Measurements from ENCODE around the gene CLIP1.
"Not testable (repeated sequence)": the region's sequence is repeated elsewhere in the genome, so short reads cannot be mapped to it uniquely, and the experiment has no call there.

The CLIP1 gene

DNA sequence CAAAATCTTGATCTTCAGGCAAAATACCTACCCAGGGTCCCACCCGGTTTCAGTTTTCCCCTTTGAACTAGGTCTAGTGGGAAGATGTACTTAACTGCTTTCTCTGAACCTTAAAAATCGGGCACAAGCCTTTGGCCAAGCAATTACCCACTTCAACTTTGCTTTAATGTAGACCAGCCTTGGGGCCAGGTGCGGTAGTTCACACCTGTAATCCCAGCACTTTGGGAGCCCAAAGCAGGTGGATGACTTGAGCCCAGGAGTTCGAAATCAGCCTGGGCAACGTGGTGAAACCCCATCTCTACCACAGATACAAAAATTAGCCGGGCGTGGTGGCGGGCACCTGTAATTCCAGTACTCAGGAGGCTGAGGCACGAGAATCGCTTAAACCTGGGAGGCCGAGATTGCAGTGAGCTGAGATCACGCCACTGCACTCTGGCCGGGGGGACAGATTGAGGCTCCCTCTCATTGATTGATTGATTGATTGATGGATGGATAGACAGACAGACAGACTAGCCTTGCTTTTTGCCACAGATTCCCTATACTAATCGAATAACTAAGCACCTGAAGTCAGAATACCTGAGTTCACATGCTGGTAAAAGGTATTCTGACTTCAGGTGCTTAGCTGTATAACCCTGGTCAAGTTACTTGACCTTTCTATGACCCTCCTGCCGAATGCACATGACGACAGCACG lies 1.9 kb downstream of the CLIP1 start:
- Histone ChIP-seq H3K4me3 (ENCODE audit: low read depth in 1 of 2, low read length in 2 of 2) (peak overlapping the region; percentile 97; a peak in 2 of 4 replicates), H3K9ac (ENCODE audit: low read depth, low read length) (peak overlapping the region; percentile 90), H2AFZ (ENCODE audit: low read depth, low read length) (no peak overlapping the region), H3K27ac (ENCODE audit: low read length) (no peak overlapping the region), H3K36me3 (ENCODE audit: insufficient read depth, low read length) (peaks cover 3% of the 10 kb centered on the region), H3K9me3 (ENCODE audit: insufficient read depth, low read length, severe bottlenecking) (no peaks in the 10 kb centered on the region), H3K79me2 (ENCODE audit: insufficient read depth, low read length) (peaks cover 61% of the 10 kb centered on the region), H4K20me1 (ENCODE audit: insufficient read depth, low read length) (peaks cover 7% of the 10 kb centered on the region; the same call in 1 of the 2 replicates), H3K4me2 (ENCODE audit: insufficient read depth, low read length) (peak overlapping the region; percentile 82), H3K27me3 (ENCODE audit: insufficient read depth, low read length, poor library complexity) (no peaks in the 10 kb centered on the region), H3K4me1 (ENCODE audit: insufficient read depth, low read length) (peaks cover 27% of the 10 kb centered on the region)
- TF ChIP-seq, protein P1, sequence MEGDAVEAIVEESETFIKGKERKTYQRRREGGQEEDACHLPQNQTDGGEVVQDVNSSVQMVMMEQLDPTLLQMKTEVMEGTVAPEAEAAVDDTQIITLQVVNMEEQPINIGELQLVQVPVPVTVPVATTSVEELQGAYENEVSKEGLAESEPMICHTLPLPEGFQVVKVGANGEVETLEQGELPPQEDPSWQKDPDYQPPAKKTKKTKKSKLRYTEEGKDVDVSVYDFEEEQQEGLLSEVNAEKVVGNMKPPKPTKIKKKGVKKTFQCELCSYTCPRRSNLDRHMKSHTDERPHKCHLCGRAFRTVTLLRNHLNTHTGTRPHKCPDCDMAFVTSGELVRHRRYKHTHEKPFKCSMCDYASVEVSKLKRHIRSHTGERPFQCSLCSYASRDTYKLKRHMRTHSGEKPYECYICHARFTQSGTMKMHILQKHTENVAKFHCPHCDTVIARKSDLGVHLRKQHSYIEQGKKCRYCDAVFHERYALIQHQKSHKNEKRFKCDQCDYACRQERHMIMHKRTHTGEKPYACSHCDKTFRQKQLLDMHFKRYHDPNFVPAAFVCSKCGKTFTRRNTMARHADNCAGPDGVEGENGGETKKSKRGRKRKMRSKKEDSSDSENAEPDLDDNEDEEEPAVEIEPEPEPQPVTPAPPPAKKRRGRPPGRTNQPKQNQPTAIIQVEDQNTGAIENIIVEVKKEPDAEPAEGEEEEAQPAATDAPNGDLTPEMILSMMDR (IDR thresholded peaks at IDR 0.05; ENCODE audit: borderline replicate concordance, extremely low read depth, low read length, poor library complexity, severe bottlenecking), result no peak
- no peak for TF ChIP-seq EZH2 (IDR thresholded peaks at IDR 0.05; ENCODE audit: borderline replicate concordance, low read depth, low read length, severe bottlenecking)
- ATAC-seq (ENCODE audit: insufficient read depth, low read depth), result no peak
- no peak for DNase-seq

DNA sequence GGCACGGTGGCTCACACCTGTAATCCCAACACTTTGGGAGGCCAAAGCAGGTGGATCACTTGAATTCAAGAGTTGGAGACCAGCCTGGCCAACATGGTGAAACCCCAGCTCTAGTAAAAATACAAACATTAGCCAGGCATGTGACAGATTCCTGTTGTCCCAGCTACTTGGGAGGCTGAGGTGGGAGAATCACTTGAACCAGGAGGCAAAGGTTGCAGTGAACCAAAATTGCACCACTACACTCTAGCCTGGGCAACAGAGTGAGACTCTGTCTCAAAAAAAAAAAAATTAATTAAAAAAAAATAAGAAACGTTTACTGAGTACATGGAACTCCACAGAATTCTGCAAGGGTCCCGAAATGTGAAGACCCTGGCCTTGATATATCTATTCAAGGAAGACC lies 3.4 kb downstream of the CLIP1 start:
- not testable (repeated sequence) for H3K27ac ChIP-seq (ENCODE audit: low read length); H3K9me3 ChIP-seq (ENCODE audit: insufficient read depth, low read length, severe bottlenecking); DNase-seq; ATAC-seq (ENCODE audit: insufficient read depth, low read depth); H3K9ac ChIP-seq (ENCODE audit: low read depth, low read length); H3K4me3 ChIP-seq (ENCODE audit: low read depth in 1 of 2, low read length in 2 of 2); H4K20me1 ChIP-seq (ENCODE audit: insufficient read depth, low read length); H2AFZ ChIP-seq (ENCODE audit: low read depth, low read length); H3K36me3 ChIP-seq (ENCODE audit: insufficient read depth, low read length); H3K27me3 ChIP-seq (ENCODE audit: insufficient read depth, low read length, poor library complexity)
- H3K4me2 ChIP-seq (ENCODE audit: insufficient read depth, low read length), result peak overlapping the region; percentile 22; the same call in 1 of the 2 replicates
- peaks cover 27% of the 10 kb centered on the region for H3K4me1 ChIP-seq (ENCODE audit: insufficient read depth, low read length)
- peaks cover 74% of the 10 kb centered on the region for H3K79me2 ChIP-seq (ENCODE audit: insufficient read depth, low read length)

DNA sequence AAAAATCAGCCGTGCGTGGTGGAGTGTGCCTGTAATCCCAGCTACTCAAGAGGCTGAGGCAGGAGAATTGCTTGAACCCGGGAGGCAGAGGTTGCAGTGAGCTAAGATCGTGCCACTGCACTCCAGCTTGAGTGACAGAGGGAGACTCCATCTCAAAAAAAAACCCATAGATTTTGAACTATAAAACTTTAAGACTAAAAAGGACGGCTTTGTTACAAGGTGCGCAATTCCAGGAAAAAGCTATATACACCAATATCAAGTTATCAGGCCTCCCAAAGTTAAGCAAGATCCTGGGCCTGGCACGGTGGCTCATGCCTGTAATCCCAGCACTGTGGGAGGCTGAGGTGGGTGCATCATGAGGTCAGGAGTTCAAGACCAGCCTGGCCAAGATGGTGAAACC lies 6.8 kb downstream of the CLIP1 start:
- DNase-seq, result not testable (repeated sequence)

DNA sequence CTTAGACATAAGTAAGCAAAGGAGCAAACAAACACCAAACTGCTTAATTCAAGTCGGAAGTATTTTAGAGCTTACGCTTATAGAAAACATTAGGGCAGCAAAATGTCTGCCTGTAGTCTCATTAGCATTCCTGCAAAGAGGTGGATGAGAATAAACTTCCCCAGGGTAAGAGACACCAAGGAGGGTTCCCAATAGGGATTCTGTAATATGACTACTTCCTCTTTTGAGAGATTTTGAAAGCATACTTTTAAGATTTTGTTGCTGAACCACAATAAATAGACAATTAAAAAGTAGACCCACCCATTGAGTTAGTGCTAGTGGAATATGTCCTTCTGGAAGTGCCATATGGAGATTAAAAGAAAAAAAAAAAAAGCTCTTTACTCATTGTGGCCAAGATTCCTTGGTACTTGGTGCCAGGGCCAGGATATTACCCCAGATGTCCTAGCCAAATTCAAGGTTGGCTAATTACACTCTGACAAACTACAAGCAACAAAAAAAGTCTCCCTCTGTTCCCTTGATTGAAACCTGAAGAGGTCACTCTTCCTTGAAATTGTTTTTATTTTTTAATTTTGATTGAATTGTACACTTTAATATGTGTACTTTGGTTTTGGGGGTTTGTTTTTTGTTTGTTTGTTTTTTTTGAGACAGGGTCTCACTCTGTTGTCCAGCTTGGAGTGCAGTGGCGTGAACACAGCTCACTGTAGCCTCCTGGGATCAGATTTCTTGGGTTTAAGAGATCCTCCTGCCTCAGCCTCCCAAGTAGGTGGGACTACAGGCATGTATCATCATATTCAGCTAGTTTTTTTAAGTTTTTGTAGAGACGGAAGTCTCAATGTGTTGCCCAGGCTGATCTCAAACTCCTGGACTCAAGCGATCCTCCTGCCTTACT lies 8.7 kb downstream of the CLIP1 start:
- Histone ChIP-seq H3K9me3 (ENCODE audit: insufficient read depth, low read length, severe bottlenecking) (no peaks in the 10 kb centered on the region), H4K20me1 (ENCODE audit: insufficient read depth, low read length) (no peaks in the 10 kb centered on the region), H3K27me3 (ENCODE audit: insufficient read depth, low read length, poor library complexity) (no peaks in the 10 kb centered on the region), H3K4me3 (ENCODE audit: low read depth in 1 of 2, low read length in 2 of 2) (no peak overlapping the region), H3K4me2 (ENCODE audit: insufficient read depth, low read length) (no peak overlapping the region), H3K27ac (ENCODE audit: low read length) (no peak overlapping the region), H2AFZ (ENCODE audit: low read depth, low read length) (no peak overlapping the region), H3K36me3 (ENCODE audit: insufficient read depth, low read length) (peaks cover 3% of the 10 kb centered on the region; the same call in 1 of the 2 replicates), H3K79me2 (ENCODE audit: insufficient read depth, low read length) (peaks cover 87% of the 10 kb centered on the region), H3K9ac (ENCODE audit: low read depth, low read length) (no peak overlapping the region), H3K4me1 (ENCODE audit: insufficient read depth, low read length) (no peaks in the 10 kb centered on the region)
- DNase-seq (no peak), ATAC-seq (ENCODE audit: insufficient read depth, low read depth) (no peak)
- TF ChIP-seq EZH2 (IDR thresholded peaks at IDR 0.05; ENCODE audit: borderline replicate concordance, low read depth, low read length, severe bottlenecking), result no peak
- TF ChIP-seq, protein P1 (IDR thresholded peaks at IDR 0.05; ENCODE audit: borderline replicate concordance, extremely low read depth, low read length, poor library complexity, severe bottlenecking), result no peak

More for the DNA sequence above, 6.8 kb downstream of the CLIP1 start:
- H3K9ac ChIP-seq (ENCODE audit: low read depth, low read length); H3K4me2 ChIP-seq (ENCODE audit: insufficient read depth, low read length); H2AFZ ChIP-seq (ENCODE audit: low read depth, low read length); H3K4me3 ChIP-seq (ENCODE audit: low read depth in 1 of 2, low read length in 2 of 2); ATAC-seq (ENCODE audit: insufficient read depth, low read depth); H3K27me3 ChIP-seq (ENCODE audit: insufficient read depth, low read length, poor library complexity); H3K36me3 ChIP-seq (ENCODE audit: insufficient read depth, low read length); H3K9me3 ChIP-seq (ENCODE audit: insufficient read depth, low read length, severe bottlenecking); H4K20me1 ChIP-seq (ENCODE audit: insufficient read depth, low read length); H3K4me1 ChIP-seq (ENCODE audit: insufficient read depth, low read length); H3K27ac ChIP-seq (ENCODE audit: low read length): not testable (repeated sequence)
- H3K79me2 ChIP-seq (ENCODE audit: insufficient read depth, low read length), result peaks cover 94% of the 10 kb centered on the region
